ENCODE measurements around the gene NT5DC2. TPM values are rescaled to one million over a fixed set of nuclear protein-coding genes. Genes with fewer than 3 reads are reported as not detected.

NT5DC2 gene
- total RNA-seq, 1 experiment from 2014 or later: 377 TPM

GRCh38 chr3:52479037-52479876 is 54.4 kb downstream of the NT5DC2 start (continued):
- TF ChIP-seq ZMAT4 (CRISPR knock-in tag; IDR thresholded peaks at IDR 0.05) (no peak), AFF4 (CRISPR knock-in tag; IDR thresholded peaks at IDR 0.05; ENCODE audit: borderline replicate concordance) (no peak), IRF1 (CRISPR knock-in tag; IDR thresholded peaks at IDR 0.05) (no peak), E2F4 (CRISPR knock-in tag; IDR thresholded peaks at IDR 0.05; ENCODE audit: borderline replicate concordance, low read depth) (no peak), ZNF512 (CRISPR knock-in tag; IDR thresholded peaks at IDR 0.05; ENCODE audit: borderline replicate concordance) (no peak)

GRCh38 chr3:52477796-52478095 is 55.9 kb downstream of the NT5DC2 start:
- ATAC-seq (no peak), DNase-seq (ENCODE audit: low spot score) (no peak)
- no peak overlapping the region for H3K4me3 Mint-ChIP-seq
- no peaks in the 10 kb centered on the region for H3K9me3 Mint-ChIP-seq
- H3K36me3 Mint-ChIP-seq: peaks cover 75% of the 10 kb centered on the region
- TF ChIP-seq NR1H2 (CRISPR knock-in tag; IDR thresholded peaks at IDR 0.05): no peak
- H3K27ac Mint-ChIP-seq: no peak overlapping the region
- H3K27me3 Mint-ChIP-seq (ENCODE audit: low read depth): no peaks in the 10 kb centered on the region
- ChIA-PET POLR2A (no interaction called here), CTCF (no interaction called here)
- no peaks in the 10 kb centered on the region for H3K4me1 Mint-ChIP-seq

GRCh38 chr3:52477076-52477795 is 56.4 kb downstream of the NT5DC2 start:
- no peaks in the 10 kb centered on the region for H3K27me3 Mint-ChIP-seq (ENCODE audit: low read depth)
- H3K9me3 Mint-ChIP-seq: no peaks in the 10 kb centered on the region
- no peak for TF ChIP-seq ZBTB21 (CRISPR knock-in tag; IDR thresholded peaks at IDR 0.05; ENCODE audit: borderline replicate concordance)
- no peak for TF ChIP-seq CDX4 (CRISPR knock-in tag; IDR thresholded peaks at IDR 0.05; ENCODE audit: borderline replicate concordance)
- no peak for TF ChIP-seq MYBL2 (CRISPR knock-in tag; IDR thresholded peaks at IDR 0.05)
- no peak for TF ChIP-seq ZNF219 (CRISPR knock-in tag; IDR thresholded peaks at IDR 0.05; ENCODE audit: borderline replicate concordance)
- TF ChIP-seq GRHL2 (CRISPR knock-in tag; IDR thresholded peaks at IDR 0.05; ENCODE audit: insufficient replicate concordance, severe bottlenecking): no peak
- no peak for TF ChIP-seq ELF4 (CRISPR knock-in tag; IDR thresholded peaks at IDR 0.05; ENCODE audit: low read depth)
- TF ChIP-seq TEAD1 (CRISPR knock-in tag; IDR thresholded peaks at IDR 0.05): no peak
- no peak for TF ChIP-seq E2F5 (CRISPR knock-in tag; IDR thresholded peaks at IDR 0.05)
- TF ChIP-seq NR2C2 (CRISPR knock-in tag; IDR thresholded peaks at IDR 0.05): no peak
- no peak for TF ChIP-seq IRF2 (CRISPR knock-in tag; IDR thresholded peaks at IDR 0.05; ENCODE audit: borderline replicate concordance, low read depth)
- no peak for TF ChIP-seq AR (CRISPR knock-in tag; IDR thresholded peaks at IDR 0.05)

More at GRCh38 chr3:52477076-52477795, 56.4 kb downstream of the NT5DC2 start:
- Mint-ChIP-seq H3K4me1 (no peaks in the 10 kb centered on the region), H3K27ac (no peak overlapping the region), H3K36me3 (peaks cover 75% of the 10 kb centered on the region), H3K4me3 (no peak overlapping the region)
- ChIA-PET CTCF (no interaction called here), POLR2A (no interaction called here)
- DNase-seq (ENCODE audit: low spot score) (no peak), ATAC-seq (no peak)

Data from WTC11 (cell line).